Right atrium auricular region (tissue), 2 donors: ENCODE data around the gene SECISBP2L. TPM values are rescaled to one million over a fixed set of nuclear protein-coding genes. Genes with fewer than 3 reads are reported as not detected.

Experiments
- DNase-seq: peaks from one replicate; pipeline ENCODE4 v3.0.0-alpha.2; 2019; ENCODE audit warnings: low spot score
- H3K27ac ChIP-seq, 2 donors: fragments of 200-600 bp; sonication (generic); 1 replicate in 1 of 2; 2 replicates in 1 of 2; pipeline ENCODE4 v1.5.1; 2016 to 2019
- H3K27me3 ChIP-seq, 2 donors: fragments of 200-600 bp; sonication (generic); one replicate each; pipeline versions ENCODE4 v1.5.1 to v1.6.0; 2017 to 2019
- H3K36me3 ChIP-seq: fragments of 200-600 bp; sonication (generic); one replicate; pipeline ENCODE4 v1.5.1; 2016
- H3K4me1 ChIP-seq, 2 donors: fragments of 200-600 bp; sonication (generic); one replicate each; pipeline versions ENCODE4 v1.5.1 to v1.6.0; 2017 to 2019
- H3K4me3 ChIP-seq, 2 donors: fragments of 200-600 bp; sonication (generic); 1 replicate in 1 of 2; 2 replicates in 1 of 2; pipeline ENCODE4 v1.5.1; 2017 to 2019; ENCODE audit warnings: mild to moderate bottlenecking in 1 of 2, moderate library complexity in 1 of 2
- H3K9me3 ChIP-seq, 2 donors: fragments of 200-600 bp; sonication (generic); one replicate each; pipeline ENCODE4 v1.5.1; 2019
- total RNA-seq, 2 donors: library from RNA; depleted of rRNA; stranded (reverse); fragments of >200 nt; gene quantifications; one replicate each; pipeline ENCODE4 v1.1.0, GENCODE V29; 2016
- TF ChIP-seq, protein P1 (sequence below), 2 donors: fragments of 200-600 bp; sonication (generic); IDR thresholded peaks; one replicate each; pipeline ENCODE4 v1.5.1; 2019; ENCODE audit warnings: antibody characterized with exemption in 2 of 2

SECISBP2L gene
- total RNA-seq, 2 donors from 2014 or later = 21.8 to 23.0 TPM

GRCh38 chr15:49045751-49046219, 461 bp downstream of the SECISBP2L start:
- no peaks in the 10 kb centered on the region for H3K9me3 ChIP-seq
- TF ChIP-seq, protein P1, sequence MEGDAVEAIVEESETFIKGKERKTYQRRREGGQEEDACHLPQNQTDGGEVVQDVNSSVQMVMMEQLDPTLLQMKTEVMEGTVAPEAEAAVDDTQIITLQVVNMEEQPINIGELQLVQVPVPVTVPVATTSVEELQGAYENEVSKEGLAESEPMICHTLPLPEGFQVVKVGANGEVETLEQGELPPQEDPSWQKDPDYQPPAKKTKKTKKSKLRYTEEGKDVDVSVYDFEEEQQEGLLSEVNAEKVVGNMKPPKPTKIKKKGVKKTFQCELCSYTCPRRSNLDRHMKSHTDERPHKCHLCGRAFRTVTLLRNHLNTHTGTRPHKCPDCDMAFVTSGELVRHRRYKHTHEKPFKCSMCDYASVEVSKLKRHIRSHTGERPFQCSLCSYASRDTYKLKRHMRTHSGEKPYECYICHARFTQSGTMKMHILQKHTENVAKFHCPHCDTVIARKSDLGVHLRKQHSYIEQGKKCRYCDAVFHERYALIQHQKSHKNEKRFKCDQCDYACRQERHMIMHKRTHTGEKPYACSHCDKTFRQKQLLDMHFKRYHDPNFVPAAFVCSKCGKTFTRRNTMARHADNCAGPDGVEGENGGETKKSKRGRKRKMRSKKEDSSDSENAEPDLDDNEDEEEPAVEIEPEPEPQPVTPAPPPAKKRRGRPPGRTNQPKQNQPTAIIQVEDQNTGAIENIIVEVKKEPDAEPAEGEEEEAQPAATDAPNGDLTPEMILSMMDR (IDR thresholded peaks at IDR 0.05) = no peak
- H3K4me1 ChIP-seq = peaks cover 0 to 41% of the 10 kb centered on the region in 2 donors
- H3K4me3 ChIP-seq = peak overlapping the region; percentile 89 to 97
- no peaks in the 10 kb centered on the region for H3K36me3 ChIP-seq
- H3K27me3 ChIP-seq = no peaks in the 10 kb centered on the region
- no peak for DNase-seq
- H3K27ac ChIP-seq = peak overlapping the region; percentile 89 to 94

DNA sequence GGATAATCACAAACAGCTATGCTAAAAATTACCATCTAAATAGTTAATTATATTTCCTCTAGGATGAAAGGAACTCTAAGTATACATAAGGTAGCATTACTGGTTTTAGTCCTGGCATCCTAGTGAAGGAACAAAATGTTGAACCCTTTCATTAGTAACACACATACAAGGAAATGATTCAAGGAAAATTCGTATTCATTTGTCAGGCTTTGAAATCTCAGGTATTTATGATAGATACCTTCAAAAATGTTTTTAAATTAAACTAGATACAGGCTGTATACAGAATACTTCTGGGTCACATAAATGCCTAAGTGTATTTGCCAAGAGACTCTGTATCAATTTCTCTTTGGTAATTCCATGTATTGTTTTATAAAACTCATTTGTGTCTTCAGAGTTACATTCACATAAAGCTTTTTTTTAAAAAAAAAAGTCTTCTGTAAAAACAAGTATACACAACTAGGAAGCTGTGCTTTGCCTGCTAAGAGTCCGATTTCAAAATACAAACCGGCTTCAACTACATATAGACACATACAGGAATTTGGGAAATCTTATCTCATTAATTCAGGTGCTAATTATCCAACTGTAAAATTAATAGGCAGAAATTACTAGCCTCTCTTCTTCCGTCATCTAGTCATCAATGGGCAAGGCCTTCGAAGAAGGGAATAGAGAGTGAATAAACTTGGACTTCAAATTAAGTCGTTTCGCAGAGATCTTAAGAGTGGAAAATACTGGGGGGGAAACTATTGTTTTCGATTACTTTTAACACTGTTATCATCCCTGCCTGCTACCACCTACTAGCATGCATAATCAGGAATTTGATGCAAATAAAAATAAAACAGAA, 1.3 kb downstream of the SECISBP2L start:
- Histone ChIP-seq H3K27ac (peak overlapping the region in 1 of 2 donors; percentile 94), H3K9me3 (no peaks in the 10 kb centered on the region), H3K27me3 (no peaks in the 10 kb centered on the region), H3K36me3 (no peaks in the 10 kb centered on the region), H3K4me3 (peak overlapping the region; percentile 89 to 97), H3K4me1 (peaks cover 0 to 41% of the 10 kb centered on the region in 2 donors)
- no peak for DNase-seq
- TF ChIP-seq, protein P1 (IDR thresholded peaks at IDR 0.05) = no peak

DNA sequence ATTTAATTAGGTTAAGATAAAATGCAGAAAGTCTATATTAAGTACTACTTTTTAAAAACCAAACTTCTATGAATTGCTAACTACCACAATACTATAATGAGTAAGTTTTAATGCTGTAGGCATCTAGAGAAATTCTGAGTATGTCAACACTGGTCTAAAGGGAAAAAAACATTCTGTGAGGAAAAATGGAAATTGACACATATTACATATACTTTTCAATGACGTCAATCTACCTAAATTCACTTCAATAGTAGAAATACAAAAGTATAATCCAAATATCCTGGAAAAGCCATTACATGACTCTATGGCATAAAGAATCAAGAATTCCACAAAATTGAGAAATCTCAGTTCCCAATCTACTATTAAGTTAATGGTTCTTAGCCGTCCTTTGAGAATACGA, 2.2 kb downstream of the SECISBP2L start:
- Histone ChIP-seq H3K9me3 (no peaks in the 10 kb centered on the region), H3K27ac (no peak overlapping the region), H3K36me3 (no peaks in the 10 kb centered on the region), H3K4me3 (peak overlapping the region in 1 of 2 donors; percentile 97), H3K4me1 (peaks cover 0 to 42% of the 10 kb centered on the region in 2 donors), H3K27me3 (no peaks in the 10 kb centered on the region)
- no peak for DNase-seq
- TF ChIP-seq, protein P1 (IDR thresholded peaks at IDR 0.05) = no peak

DNA sequence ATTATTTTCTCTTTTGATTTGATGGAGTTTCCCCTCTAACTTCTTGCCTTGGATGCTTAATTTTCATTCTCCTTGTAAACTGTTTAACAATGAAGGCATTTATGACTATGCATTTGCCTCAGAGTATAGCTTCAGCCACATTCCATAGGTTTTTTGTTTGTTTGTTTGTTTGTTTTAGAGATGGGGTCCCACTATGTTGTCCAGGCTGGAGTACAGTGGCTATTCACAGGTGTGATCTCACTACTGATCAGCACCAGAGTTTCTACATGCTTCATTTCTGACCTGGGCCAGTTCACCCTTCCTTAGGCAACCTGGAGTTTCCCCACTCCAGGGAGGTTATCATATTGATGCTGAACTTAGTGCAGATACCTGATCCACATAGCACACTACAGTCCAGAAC, 4.1 kb downstream of the SECISBP2L start:
- H3K4me1 ChIP-seq = peaks cover 0 to 59% of the 10 kb centered on the region in 2 donors
- DNase-seq = no peak
- no peak overlapping the region for H3K4me3 ChIP-seq
- no peaks in the 10 kb centered on the region for H3K36me3 ChIP-seq
- no peaks in the 10 kb centered on the region for H3K27me3 ChIP-seq
- no peak overlapping the region for H3K27ac ChIP-seq
- no peaks in the 10 kb centered on the region for H3K9me3 ChIP-seq
- TF ChIP-seq, protein P1 (IDR thresholded peaks at IDR 0.05) = no peak

DNA sequence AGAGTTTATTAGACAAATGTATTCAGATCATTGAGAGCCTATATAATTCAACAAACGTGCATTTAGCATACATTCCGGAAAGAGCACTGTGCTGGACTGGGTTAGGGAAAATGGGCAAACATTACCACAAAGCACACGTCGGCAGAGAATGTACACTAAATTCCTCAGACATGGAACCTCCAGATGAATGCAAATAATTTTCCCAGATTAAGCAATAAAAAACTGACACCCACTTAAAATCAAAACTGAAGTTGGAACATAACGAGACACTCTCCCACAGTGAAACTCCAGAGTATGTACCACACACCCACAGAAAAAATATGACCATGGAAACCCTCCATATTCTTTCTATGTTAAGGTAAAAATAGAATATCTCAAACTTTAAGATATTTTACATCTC, 4.8 kb downstream of the SECISBP2L start:
- Histone ChIP-seq H3K36me3 (no peaks in the 10 kb centered on the region), H3K9me3 (no peaks in the 10 kb centered on the region), H3K4me3 (no peak overlapping the region), H3K4me1 (peaks cover 0 to 59% of the 10 kb centered on the region in 2 donors), H3K27ac (no peak overlapping the region), H3K27me3 (no peaks in the 10 kb centered on the region)
- no peak for DNase-seq
- TF ChIP-seq, protein P1 (IDR thresholded peaks at IDR 0.05) = no peak
